NCI-H1436 treated with DMSO at 0.1 percent for 48 hours (cell line): ENCODE data around the gene CACNA2D2.

Experiments
- DNase-seq: peaks from one replicate; lab custom pipeline; 2025; lab: John Stamatoyannopoulos, UW

CACNA2D2 gene

DNA sequence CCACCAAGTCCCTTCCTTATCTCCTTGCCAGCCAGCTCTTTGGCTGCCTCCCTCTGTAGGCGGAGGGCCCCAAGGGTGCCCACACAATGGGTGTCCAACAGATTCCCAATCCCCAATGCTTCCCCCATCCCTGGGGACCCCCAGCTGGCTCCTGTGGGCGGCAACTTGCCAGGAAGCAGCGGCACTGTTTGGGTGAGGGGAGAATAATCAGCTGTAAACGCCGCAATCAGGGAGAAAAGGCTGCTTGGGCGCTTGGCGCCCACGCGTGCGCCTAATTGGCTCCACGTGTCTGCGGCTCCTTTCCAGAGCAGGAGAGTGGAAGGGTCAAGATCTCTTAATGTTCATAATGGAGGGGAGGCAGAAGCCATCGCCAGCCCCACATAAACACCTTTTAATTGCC, 76.2 kb downstream of the CACNA2D2 start:
- DNase-seq = no peak

GRCh38 chr3:50425911-50426310, 77.5 kb downstream of the CACNA2D2 start:
- no peak for DNase-seq

DNA sequence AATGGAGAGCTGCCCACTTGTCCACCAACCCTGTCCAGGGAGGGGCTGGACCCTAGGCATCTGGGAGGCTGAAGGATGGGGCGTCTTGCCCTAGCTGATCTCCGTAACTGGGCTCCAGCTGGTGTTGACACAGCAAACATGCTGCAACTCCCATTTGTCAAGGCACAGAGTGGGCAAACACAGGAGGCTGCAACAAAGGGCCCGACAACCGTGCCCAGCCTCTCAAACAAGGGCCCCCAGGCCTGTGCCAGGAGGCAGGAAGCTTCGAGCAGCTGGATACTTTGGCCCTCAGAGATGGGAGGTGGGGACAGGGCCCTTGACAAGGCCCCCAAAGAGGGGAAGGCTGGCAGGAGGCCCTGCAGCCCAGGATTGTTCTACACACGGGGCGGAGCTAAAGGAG, 79.9 kb downstream of the CACNA2D2 start:
- no peak for DNase-seq

DNA sequence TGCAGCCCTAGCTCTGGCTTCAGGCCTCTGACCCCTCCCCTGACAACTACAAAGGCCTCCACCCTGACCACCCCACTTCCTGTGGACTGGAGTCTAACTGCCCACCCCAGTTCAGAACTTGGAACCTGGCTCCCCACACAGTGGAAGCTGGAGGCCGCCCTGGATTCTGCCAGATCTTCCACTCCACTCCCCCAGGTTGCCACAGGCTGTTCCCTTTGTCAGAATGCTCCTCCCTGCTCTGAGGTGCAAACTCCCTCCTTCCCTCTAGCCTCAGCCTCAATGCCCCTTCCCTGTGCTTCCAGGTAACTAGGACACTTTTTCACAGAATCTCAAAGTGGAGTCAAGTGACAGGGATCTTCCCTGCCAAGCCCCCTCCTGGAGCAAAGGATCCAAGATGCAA, 81.3 kb downstream of the CACNA2D2 start:
- DNase-seq = no peak

DNA sequence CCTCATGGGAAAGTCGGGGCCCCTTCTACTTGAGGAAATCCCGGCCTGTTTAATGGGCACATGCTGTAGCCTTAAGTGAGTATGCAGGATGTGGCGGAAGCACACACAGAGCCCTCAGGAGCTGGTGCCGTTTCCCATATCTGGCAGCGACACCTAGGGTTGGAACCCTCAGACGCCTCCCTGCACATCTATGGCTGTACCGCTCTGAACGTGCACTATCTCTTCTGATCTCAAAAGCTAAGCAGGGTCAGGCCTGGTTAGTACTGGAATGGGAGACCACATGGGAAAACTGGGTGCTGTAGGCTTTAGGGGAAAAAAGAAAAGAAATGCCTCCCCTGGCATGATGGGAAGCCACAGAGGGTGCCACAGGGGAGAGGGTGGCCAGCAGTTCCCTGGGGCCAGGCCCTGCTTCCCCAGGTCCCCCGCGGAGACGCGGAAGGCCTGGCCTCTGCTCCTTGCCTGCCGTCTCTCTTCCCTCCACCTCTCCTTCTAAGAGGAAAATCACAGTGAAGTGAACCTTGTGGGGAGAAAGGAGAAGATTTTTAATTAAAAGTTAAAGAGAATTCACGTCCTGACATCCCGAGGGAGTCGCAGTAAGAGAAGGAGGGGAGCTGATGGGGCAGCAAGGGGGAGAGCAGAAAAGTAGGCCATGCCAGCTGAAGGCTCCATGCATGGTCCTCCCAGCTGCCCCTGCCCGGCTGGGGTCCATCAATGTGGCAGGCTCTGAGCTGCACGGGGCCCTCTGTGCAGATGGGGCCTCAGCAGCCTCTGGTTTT, 83.7 kb downstream of the CACNA2D2 start:
- DNase-seq = no peak

- no peak for DNase-seq
These were observed 84.6 kb downstream of the CACNA2D2 start for GRCh38 chr3:50418850-50419249.

- no peak for DNase-seq
These were observed 85.8 kb downstream of the CACNA2D2 start for GRCh38 chr3:50417637-50418033.

DNA sequence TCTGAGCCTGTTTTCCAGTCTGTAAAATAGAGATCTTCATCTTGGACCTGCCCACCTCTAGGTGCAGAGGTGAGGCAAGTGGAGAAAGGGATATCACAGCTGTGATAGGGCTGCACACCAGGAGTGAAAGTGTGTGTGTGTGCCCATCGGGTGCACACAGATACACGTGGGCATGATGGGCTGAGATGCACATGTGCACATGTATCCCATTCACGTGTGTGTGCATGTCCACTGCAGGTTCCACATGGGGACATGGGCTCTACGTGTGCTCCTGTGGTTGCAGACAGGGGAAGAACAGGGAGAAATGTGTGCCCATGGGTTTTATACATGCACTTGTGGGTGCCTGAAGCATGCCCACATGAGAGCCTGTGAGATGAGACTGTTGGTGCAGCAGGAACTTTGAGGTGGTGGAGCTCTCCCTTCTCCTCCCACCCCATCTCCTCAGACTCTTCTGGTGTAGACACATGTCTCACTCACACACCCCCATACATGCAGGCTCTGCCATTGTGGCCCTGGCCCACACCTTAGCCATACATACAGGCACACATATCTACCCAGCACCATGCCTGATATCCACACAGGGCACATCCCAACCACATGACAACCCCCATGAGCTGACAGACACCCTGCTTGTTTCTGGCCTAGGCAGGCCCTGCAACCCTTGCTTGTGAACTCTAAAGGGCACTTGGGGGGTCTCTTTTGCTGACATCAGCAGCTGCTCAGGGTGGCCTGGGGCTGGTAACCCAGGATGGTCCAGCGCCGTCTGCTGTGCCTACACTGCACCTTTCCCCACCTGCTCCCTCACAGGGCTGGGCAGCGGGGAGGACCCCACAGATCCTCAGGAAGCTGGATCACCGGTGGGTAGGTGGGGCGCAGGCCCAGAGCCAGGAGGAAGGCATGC, 86.4 kb downstream of the CACNA2D2 start:
- no peak for DNase-seq

DNA sequence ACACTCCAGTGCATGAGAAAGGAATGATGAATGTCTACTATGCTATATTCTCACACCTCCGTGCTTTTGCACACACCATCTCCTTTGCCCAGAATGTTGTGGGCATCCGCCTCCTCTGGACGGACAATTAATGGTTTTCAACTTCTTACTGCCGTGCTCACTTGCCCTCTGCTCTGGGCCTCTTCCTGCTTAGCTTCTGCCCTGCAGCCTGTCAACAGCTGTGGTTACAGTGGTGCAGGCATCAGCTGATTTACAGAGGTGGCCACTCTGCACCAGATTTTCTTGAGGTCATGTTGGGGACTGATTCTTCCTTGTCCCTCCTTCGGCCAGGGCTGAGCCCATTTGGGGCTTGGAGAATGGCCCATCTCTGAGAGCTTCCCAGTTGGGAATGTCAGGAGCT, 87.6 kb downstream of the CACNA2D2 start:
- no peak for DNase-seq

DNA sequence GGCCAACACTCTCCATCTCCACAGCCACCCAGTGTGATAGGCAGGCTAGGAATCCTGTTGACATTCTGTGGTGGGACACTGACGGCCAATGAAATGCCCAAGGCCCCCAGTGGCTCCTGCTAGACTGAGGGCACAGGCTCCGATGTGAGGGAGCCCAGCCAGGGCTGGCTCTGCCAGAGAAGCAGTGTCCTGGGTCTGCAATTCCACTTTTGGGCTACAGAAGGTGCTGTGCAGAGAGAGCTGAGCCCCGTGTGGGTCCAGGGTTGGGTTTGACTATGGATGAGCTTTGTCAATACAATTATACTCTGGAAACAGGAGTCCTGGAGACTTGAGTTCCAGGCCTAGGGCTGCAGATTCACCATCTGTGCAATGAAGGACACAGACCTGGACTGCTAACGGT, 88.4 kb downstream of the CACNA2D2 start:
- no peak for DNase-seq

DNA sequence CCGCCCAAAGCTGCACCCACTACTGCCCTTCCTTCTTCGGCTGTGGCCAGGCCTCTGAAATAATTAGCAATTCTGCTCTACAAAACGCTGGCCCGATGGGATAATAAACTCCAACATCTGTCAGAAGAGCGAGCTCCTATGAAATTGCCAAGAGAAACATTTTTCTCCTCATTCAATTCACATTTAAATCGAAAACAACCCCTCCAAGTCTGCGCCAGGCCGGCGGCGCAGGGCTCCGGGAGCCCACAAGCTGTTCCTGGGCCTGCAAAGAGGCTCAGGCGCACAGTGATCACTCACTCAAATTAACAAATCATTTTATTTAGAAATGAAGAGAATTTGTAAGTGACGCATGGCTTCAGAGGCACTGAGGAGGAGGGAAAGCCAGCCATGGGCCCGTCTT, 88.8 kb downstream of the CACNA2D2 start:
- DNase-seq = no peak

DNA sequence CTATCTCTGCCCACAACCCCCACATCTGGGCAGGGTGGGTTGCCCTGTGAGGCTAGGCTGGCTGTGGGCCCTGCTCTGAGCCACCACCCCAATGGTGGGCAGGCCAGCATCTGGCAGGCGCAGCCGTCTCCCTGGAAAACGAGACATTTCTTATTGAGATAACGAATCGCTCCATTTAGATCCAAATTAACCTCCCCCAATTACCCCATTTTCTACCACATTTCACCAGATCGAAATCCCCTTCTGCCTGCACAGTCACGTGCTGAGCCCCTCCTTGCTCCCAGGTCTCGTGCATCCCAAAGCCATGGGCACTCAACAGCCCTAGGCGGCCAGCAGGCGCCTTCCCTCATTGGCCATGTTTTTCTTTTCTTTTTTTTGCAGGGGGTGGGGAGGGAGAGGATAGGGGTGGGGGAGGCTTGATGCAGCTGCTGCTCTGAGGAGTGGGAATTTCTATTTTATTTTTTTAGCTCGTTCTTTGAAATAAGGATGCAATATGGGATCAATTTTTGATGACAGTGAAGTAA, 91.1 kb downstream of the CACNA2D2 start:
- DNase-seq = no peak

DNA sequence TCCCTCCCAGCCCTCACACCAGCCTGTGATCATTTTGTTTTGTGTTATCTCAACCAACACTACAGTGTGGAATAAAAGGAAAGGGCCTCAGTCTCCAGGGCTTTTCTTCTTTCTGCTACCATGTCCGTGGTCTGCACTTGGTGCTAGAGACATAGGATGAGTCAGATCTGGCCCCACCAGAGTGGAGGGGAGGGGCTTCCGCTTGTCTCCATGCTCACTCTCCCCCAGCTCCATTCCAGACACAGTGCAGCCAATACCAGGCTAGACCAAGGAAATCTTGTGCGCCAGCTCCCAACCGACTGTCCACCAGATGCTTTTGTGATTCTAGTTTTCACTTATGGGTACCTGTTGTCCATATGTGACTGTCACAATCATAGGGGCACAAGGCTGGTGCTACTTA, 92.2 kb downstream of the CACNA2D2 start:
- no peak for DNase-seq

GRCh38 chr3:50410608-50411139, 92.8 kb downstream of the CACNA2D2 start:
- DNase-seq = no peak

DNA sequence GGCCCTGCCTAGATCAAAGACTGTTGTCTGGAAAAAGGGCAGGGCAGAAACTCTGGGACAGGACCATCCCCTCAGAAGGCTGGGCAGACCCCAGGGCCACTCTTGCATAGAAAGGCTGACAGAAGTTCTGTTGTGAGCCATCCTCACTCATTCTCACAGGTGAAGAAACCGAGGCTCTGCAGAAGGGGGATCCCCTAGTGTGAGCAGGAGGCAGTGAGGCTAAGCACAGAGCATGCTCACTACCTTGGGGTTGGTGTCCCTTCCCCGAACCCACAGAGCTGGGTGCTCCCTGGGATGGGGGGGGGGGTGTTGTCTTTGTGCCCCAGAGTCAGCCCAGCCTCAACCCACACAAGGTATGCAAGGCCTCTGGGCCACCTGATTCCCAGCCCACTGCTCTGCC, 93.2 kb downstream of the CACNA2D2 start:
- no peak for DNase-seq

GRCh38 chr3:50408443-50408944, 94.9 kb downstream of the CACNA2D2 start:
- DNase-seq = no peak

- no peak for DNase-seq
These were observed 96.9 kb downstream of the CACNA2D2 start for GRCh38 chr3:50406487-50406886.

DNA sequence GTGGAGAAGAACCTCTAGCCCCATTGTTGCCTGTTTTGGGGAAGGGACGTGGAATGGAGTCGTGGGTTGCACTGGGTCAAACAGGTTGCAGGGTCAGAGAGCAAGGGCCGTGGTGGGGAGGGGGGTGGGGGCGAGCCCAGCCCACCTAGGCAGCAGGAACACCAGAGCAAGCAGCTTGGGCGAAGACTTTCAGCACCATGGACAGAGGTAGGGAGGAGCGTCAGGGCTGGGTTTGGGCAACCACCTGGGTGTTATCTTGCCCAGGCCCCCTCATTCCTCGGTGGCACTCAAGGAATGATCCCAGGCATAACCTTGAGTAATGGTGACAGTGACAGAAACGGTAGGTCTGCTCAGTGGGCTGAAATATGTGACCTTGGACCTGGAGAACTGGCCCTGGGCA, 98.2 kb downstream of the CACNA2D2 start:
- DNase-seq = no peak

- DNase-seq = no peak
These were observed 101.3 kb downstream of the CACNA2D2 start for GRCh38 chr3:50401978-50402595.

DNA sequence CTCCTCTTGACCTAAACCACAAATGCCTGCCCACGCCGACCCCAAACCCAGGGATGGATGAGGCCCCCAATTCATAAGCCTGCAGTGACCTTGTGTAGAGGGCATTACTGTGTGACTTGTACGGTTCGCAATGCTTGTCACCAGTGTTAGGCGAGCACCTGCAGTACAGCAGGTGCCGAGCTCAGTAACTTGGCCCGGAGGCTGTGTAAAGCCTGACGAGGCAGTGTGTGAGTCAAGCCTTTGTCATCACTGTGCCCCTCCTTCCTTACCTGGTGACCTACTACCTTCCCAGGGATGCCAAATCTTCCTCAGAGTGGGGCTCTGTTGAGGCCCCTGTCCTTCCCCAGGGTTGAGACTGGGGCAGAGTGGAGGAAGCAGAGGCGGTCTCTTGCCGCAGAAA, 106.9 kb downstream of the CACNA2D2 start:
- no peak for DNase-seq

DNA sequence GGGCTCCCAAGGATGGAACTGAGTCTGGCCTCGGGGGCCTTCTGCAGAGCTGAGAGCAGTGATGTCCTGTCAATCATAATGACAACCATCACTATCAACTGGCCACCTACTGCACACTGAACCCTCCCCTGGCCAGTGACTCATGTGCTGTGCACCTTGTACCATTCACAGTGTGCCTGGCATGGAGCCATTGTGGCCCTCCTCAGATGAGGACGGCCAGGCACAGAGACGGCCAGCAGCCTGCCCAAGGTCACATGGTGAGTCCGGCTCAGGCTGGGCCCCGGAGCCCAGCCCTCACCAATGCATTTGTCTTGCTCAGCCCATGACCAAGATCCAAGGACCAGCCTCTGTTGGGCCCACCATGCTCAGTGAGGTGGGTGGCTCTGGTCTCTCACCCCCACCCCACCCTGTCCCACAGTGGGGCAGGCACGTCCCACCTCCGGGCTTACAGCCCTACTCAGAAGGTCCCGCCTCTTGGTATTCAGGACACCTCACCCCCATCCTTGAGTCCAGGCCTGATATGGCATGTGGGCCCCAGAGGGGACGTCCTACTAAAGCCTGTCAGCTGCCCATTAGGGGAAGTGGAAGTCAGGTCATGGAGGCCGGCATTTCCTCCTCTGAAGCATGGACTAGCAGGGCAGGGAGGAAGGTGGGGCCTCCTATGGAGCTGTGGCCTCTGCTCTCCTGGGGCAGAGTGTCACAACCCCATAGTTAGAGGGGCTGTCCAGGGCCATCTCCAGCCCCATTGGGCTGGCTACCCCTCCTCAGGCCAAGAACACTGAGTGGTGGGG, 108.2 kb downstream of the CACNA2D2 start:
- no peak for DNase-seq
